AG04450 (cell line): ENCODE results near the gene AK5. TPM values are rescaled to one million over a fixed set of nuclear protein-coding genes. Genes with fewer than 3 reads are reported as not detected.

ENCODE experiments used
- CTCF ChIA-PET: fragments of 300-600, 350-600 bp; formaldehyde crosslinking; extraction: SDS; loops from one replicate; lab custom pipeline; 2022; ENCODE audit warnings: antibody characterized with exemption, inconsistent platforms; lab: Charles Lee
- POLR2A ChIA-PET: fragments of 350-600 bp; formaldehyde crosslinking; extraction: SDS; loops from one replicate; lab custom pipeline; 2021; ENCODE audit warnings: antibody characterized with exemption, inconsistent platforms; lab: Yijun Ruan, JAX
- DNase-seq: peaks from one replicate; pipeline ENCODE4 v3.0.0-alpha.2; 2011; ENCODE audit warnings: low read depth, low spot score
- H3K27ac ChIP-seq: one replicate; pipeline ENCODE4 v1.5.1; 2012; ENCODE audit warnings: low read depth, low read length, control low read depth
- H3K27me3 ChIP-seq: one replicate; pipeline ENCODE4 v1.6.0; 2012; ENCODE audit warnings: low read length; ENCODE audit not compliant: control insufficient read depth, insufficient read depth
- H3K4me3 ChIP-seq: 2 replicates; pipeline ENCODE4 v1.5.1; 2011; ENCODE audit warnings: mild to moderate bottlenecking, low read depth, low read length, control low read depth
- H3K9me3 ChIP-seq: 2 replicates; pipeline ENCODE4 v1.5.1; 2012; ENCODE audit warnings: low read length; ENCODE audit not compliant: control insufficient read depth, insufficient read depth
- CTCF ChIP-seq: IDR thresholded peaks from 2 replicates; pipeline ENCODE4 v1.5.1; 2011; ENCODE audit warnings: low read depth, low read length, control low read depth, inconsistent platforms
- polyA plus RNA-seq: library from polyadenylated mRNA; depleted of rRNA; stranded (reverse); fragments of >200 nt; gene quantifications from 2 replicates; pipeline ENCODE4 v1.2.3, GENCODE V29; 2011

AK5 gene
- polyA plus RNA-seq, 1 experiment = 45.1 TPM

- no peak for TF ChIP-seq CTCF
- Histone ChIP-seq H3K27ac (no peak overlapping the region), H3K27me3 (no peaks in the 10 kb centered on the region), H3K4me3 (no peak overlapping the region), H3K9me3 (no peaks in the 10 kb centered on the region)
- no peak for DNase-seq
- POLR2A ChIA-PET = no interaction called here
- CTCF ChIA-PET = interaction anchor here (1.1 kb wide), 1 partner anchor 46 kb away, joined by 4 read pairs; no protein-coding TSS in a partner anchor
Measured at GRCh38 chr1:77487631-77488030, 205.8 kb downstream of the AK5 start.

- ChIA-PET POLR2A (no interaction called here), CTCF (interaction anchor here (1.3 kb wide), 1 partner anchor 15 kb away, joined by 3 read pairs; no protein-coding TSS in a partner anchor)
- Histone ChIP-seq H3K4me3 (no peak overlapping the region), H3K27me3 (no peaks in the 10 kb centered on the region), H3K27ac (no peak overlapping the region), H3K9me3 (no peaks in the 10 kb centered on the region)
- no peak for DNase-seq
- TF ChIP-seq CTCF = no peak
Measured at GRCh38 chr1:77489910-77490309, 208.1 kb downstream of the AK5 start.

GRCh38 chr1:77494026-77494425, 212.2 kb downstream of the AK5 start:
- Histone ChIP-seq H3K4me3 (no peak overlapping the region), H3K27ac (no peak overlapping the region), H3K9me3 (no peaks in the 10 kb centered on the region), H3K27me3 (no peaks in the 10 kb centered on the region)
- no peak for TF ChIP-seq CTCF
- DNase-seq = no peak
- ChIA-PET POLR2A (no interaction called here), CTCF (no interaction called here)

- no peak for TF ChIP-seq CTCF
- no peak overlapping the region for H3K4me3 ChIP-seq
- H3K27me3 ChIP-seq = no peaks in the 10 kb centered on the region
- H3K27ac ChIP-seq = no peak overlapping the region
- CTCF ChIA-PET = no interaction called here
- DNase-seq = no peak
- no peaks in the 10 kb centered on the region for H3K9me3 ChIP-seq
- POLR2A ChIA-PET = no interaction called here
Measured at GRCh38 chr1:77498918-77499317, 217.1 kb downstream of the AK5 start.

GRCh38 chr1:77499466-77499865, 217.6 kb downstream of the AK5 start:
- Histone ChIP-seq H3K27ac (no peak overlapping the region), H3K9me3 (no peaks in the 10 kb centered on the region), H3K4me3 (no peak overlapping the region), H3K27me3 (no peaks in the 10 kb centered on the region)
- ChIA-PET CTCF (interaction anchor here (0.8 kb wide), 1 partner anchor 124 kb away, joined by 3 read pairs; no protein-coding TSS in a partner anchor), POLR2A (no interaction called here)
- DNase-seq = no peak
- no peak for TF ChIP-seq CTCF
